Nephron progenitor cell (in vitro differentiated cells): ENCODE results near the gene CHL1.

Experiments used
- DNase-seq: peaks from one replicate; pipeline ENCODE4 v3.0.0; 2021
- H3K27ac Mint-ChIP-seq: 2 replicates; pipeline ENCODE4 v1.8.0; 2021; ENCODE audit warnings: mild to moderate bottlenecking, moderate library complexity, mixed read lengths
- H3K27me3 Mint-ChIP-seq: 2 replicates; pipeline ENCODE4 v1.8.0; 2021; ENCODE audit warnings: mild to moderate bottlenecking, low read depth, mixed read lengths; ENCODE audit not compliant: poor library complexity
- H3K36me3 Mint-ChIP-seq: 2 replicates; pipeline ENCODE4 v1.8.0; 2021; ENCODE audit warnings: low read depth, mixed read lengths
- H3K4me1 Mint-ChIP-seq: 2 replicates; pipeline ENCODE4 v1.8.0; 2021; ENCODE audit warnings: mixed read lengths
- H3K4me3 Mint-ChIP-seq: 2 replicates; pipeline ENCODE4 v1.8.0; 2021; ENCODE audit warnings: mild to moderate bottlenecking, moderate library complexity, mixed read lengths
- H3K9me3 Mint-ChIP-seq: 2 replicates; pipeline ENCODE4 v1.8.0; 2021; ENCODE audit warnings: mild to moderate bottlenecking, moderate library complexity, mixed read lengths
- TF ChIP-seq, protein P1 (sequence below): fragments of 200-600 bp; sonication (generic); IDR thresholded peaks from 2 replicates; pipeline ENCODE4 v1.5.0; 2021; ENCODE audit warnings: antibody characterized with exemption

Gene CHL1

DNA sequence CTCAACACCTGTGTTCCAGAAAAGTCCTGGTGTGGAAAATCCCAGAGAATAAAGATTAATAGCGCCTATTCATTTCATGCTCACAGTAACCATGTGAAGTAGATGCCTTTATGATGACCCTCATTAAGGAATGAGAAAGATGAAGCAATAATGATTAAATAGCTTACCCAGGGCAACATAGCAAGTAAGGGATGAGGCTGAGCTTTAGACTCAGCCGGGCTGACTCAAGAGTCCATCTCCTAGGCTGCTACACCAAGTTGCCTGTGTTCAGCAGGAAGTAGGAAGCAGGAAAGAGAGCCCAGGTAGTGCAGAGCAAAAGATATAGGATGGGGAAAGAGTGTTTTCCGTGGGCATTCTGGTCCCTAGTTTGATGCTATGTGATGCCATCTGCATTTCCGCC, 256.5 kb downstream of the CHL1 start:
- Mint-ChIP-seq H3K4me3 (no peak overlapping the region), H3K27me3 (no peaks in the 10 kb centered on the region), H3K27ac (no peak overlapping the region), H3K4me1 (no peaks in the 10 kb centered on the region), H3K36me3 (no peaks in the 10 kb centered on the region), H3K9me3 (no peaks in the 10 kb centered on the region)
- DNase-seq, result no peak
- TF ChIP-seq, protein P1, sequence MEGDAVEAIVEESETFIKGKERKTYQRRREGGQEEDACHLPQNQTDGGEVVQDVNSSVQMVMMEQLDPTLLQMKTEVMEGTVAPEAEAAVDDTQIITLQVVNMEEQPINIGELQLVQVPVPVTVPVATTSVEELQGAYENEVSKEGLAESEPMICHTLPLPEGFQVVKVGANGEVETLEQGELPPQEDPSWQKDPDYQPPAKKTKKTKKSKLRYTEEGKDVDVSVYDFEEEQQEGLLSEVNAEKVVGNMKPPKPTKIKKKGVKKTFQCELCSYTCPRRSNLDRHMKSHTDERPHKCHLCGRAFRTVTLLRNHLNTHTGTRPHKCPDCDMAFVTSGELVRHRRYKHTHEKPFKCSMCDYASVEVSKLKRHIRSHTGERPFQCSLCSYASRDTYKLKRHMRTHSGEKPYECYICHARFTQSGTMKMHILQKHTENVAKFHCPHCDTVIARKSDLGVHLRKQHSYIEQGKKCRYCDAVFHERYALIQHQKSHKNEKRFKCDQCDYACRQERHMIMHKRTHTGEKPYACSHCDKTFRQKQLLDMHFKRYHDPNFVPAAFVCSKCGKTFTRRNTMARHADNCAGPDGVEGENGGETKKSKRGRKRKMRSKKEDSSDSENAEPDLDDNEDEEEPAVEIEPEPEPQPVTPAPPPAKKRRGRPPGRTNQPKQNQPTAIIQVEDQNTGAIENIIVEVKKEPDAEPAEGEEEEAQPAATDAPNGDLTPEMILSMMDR, result no peak

DNA sequence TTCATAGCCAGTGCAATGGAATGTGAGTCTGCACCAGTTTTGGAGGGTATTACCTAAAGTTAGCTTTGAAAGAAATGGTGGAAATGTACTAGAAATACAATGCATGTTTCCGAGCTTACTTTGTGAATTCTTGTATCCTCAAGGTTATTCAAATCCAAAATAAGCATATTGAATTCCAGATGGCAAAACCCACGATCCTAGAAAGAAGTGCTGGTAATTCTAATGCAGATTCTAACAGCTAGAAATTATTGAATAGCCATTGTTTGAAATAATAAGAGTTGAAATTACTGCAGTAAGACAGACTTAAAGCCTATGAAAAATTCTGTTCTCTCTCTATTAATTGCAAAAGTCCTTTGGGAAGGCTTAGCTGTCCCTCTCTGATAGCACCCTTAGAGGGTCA, 258.4 kb downstream of the CHL1 start:
- Mint-ChIP-seq H3K27ac (no peak overlapping the region), H3K4me1 (no peaks in the 10 kb centered on the region), H3K9me3 (peaks cover 1% of the 10 kb centered on the region), H3K27me3 (no peaks in the 10 kb centered on the region), H3K36me3 (no peaks in the 10 kb centered on the region), H3K4me3 (no peak overlapping the region)
- TF ChIP-seq, protein P1, result no peak
- no peak for DNase-seq

DNA sequence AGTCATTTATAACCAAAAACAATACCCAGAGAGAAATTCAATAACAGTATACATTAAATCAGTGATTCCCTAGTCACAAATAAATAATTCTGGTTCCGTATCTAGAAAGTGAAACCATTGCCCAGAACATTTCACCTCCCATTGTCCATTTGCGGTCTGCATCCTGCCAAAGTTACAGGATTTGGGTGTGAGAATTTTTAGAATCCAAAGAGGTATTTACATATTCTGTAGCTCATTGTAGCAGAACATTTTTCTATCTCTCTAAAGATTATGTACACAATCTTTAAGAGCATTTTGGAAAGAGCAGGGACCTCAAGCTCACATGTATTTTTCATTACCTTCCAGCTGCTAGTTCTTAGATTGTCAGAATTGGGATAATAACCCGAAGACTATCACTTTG, 261.6 kb downstream of the CHL1 start:
- H3K4me1 Mint-ChIP-seq, result no peaks in the 10 kb centered on the region
- TF ChIP-seq, protein P1, result no peak
- H3K27ac Mint-ChIP-seq, result no peak overlapping the region
- DNase-seq, result no peak
- H3K27me3 Mint-ChIP-seq, result no peaks in the 10 kb centered on the region
- H3K36me3 Mint-ChIP-seq, result no peaks in the 10 kb centered on the region
- peaks cover 3% of the 10 kb centered on the region for H3K9me3 Mint-ChIP-seq
- no peak overlapping the region for H3K4me3 Mint-ChIP-seq

DNA sequence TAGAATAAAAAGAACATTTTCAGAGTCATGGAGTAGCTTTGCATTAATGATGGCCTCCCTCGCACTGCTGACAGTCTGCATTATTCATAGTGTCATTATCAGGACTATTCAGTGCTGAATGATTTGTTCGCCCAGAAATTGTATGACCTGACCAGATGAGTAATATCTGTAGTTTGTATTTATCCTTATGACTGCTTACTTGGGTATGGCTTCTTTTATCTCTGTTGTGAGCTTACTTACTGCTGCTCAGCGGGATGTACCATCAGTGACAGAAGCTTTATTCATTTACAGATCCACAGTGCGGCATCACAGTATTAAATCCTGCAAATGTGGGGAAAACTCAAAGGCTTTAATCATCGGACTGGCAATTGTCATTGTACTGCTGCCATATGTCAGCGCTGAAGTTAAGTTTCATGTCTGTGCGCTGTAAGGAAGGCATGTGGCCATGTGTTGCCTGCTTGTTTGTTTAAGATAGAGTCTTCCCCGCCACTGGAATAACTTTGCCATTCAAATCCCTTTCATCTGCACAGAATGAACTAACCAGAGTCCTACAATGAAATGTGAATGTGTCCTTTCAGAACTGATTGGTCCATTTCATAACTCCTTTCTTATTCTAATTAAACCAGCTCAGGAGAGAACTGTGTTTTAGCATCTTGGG, 262.2 kb downstream of the CHL1 start:
- no peak overlapping the region for H3K4me3 Mint-ChIP-seq
- H3K9me3 Mint-ChIP-seq, result peaks cover 3% of the 10 kb centered on the region
- DNase-seq, result no peak
- no peaks in the 10 kb centered on the region for H3K36me3 Mint-ChIP-seq
- H3K27me3 Mint-ChIP-seq, result no peaks in the 10 kb centered on the region
- no peaks in the 10 kb centered on the region for H3K4me1 Mint-ChIP-seq
- H3K27ac Mint-ChIP-seq, result no peak overlapping the region
- TF ChIP-seq, protein P1, result no peak
